Prostate gland (tissue), 2 donors: ENCODE results near the gene CBY1. TPM values are rescaled to one million over a fixed set of nuclear protein-coding genes. Genes with fewer than 3 reads are reported as not detected.

ENCODE experiments used
- DNase-seq: peaks from one replicate; pipeline ENCODE4 v3.0.0-alpha.2; 2019; ENCODE audit warnings: low spot score
- H3K27ac ChIP-seq, 2 donors: fragments of 200-600 bp; sonication (generic); 2 replicates each; pipeline ENCODE4 v1.5.1; 2017 to 2019
- H3K27me3 ChIP-seq: fragments of 200-600 bp; sonication (generic); replicated peaks from 2 replicates; pipeline ENCODE4 v1.5.1; 2019; ENCODE audit not compliant: insufficient read depth
- H3K36me3 ChIP-seq, 2 donors: fragments of 200-600 bp; sonication (generic); 1 replicate in 1 of 2; 2 replicates in 1 of 2; pipeline versions ENCODE4 v1.5.1 to v1.8.1; 2017 to 2019
- H3K4me1 ChIP-seq: fragments of 200-600 bp; sonication (generic); replicated peaks from 2 replicates; pipeline ENCODE4 v1.5.1; 2019
- H3K4me3 ChIP-seq, 2 donors: fragments of 200-600 bp; sonication (generic); 2 replicates each; pipeline ENCODE4 v1.5.1; 2017 to 2019
- H3K9me3 ChIP-seq: fragments of 200-600 bp; sonication (generic); 2 replicates; pipeline ENCODE4 v1.5.1; 2017
- CTCF ChIP-seq, 4 experiments: fragments of 200-600 bp in 2 of 4; fragments of 450-650 bp in 2 of 4; sonication (generic) in 2 of 4; IDR thresholded peaks; 1 replicate in 3 of 4; 2 replicates in 1 of 4; pipeline ENCODE4 v1.5.1; 2016 to 2019; ENCODE audit warnings: antibody characterized with exemption in 4 of 4, mild to moderate bottlenecking in 2 of 4, moderate library complexity in 2 of 4
- POLR2A ChIP-seq: fragments of 450-650 bp; IDR thresholded peaks from one replicate; pipeline ENCODE4 v1.6.1; 2016; ENCODE audit warnings: antibody characterized with exemption, mild to moderate bottlenecking
- POLR2AphosphoS5 ChIP-seq: sonication (generic); formaldehyde crosslinking; IDR thresholded peaks from one replicate; pipeline ENCODE4 v1.6.1; 2017; ENCODE audit warnings: antibody characterized with exemption
- WGBS: methylation state at CpG from one replicate; pipeline ENCODE4 v1.1.5; 2018; 5-methylcytosine and 5-hydroxymethylcytosine counted together
- intact Hi-C: fragments of 100-400 bp; cut with DNase I; formaldehyde crosslinking; loops from one replicate; pipeline ENCODE4 v1.14.2; 2022
- total RNA-seq, 2 donors: library from RNA; depleted of rRNA; stranded (reverse); fragments of >200 nt; gene quantifications; one replicate each; pipeline ENCODE4 v1.1.0, GENCODE V29; 2016

The CBY1 gene
- total RNA-seq, 2 donors from 2014 or later = 24.7 to 41.0 TPM

- WGBS = 94% methylated on average over 6 of the region's 6 CpGs
- DNase-seq = no peak
- no peak for TF ChIP-seq POLR2A
- no peak for TF ChIP-seq POLR2AphosphoS5
- TF ChIP-seq CTCF (IDR thresholded peaks at IDR 0.05) = no peak
- H3K36me3 ChIP-seq = peaks cover 0 to 12% of the 10 kb centered on the region in 2 donors
- no peak overlapping the region for H3K4me3 ChIP-seq
- intact Hi-C loops = no loop called here
- no peaks in the 10 kb centered on the region for H3K9me3 ChIP-seq
- no peaks in the 10 kb centered on the region for H3K4me1 ChIP-seq
- H3K27ac ChIP-seq = no peak overlapping the region
- no peaks in the 10 kb centered on the region for H3K27me3 ChIP-seq
Observed at GRCh38 chr22:38717244-38717643, 60.8 kb downstream of the CBY1 start.

GRCh38 chr22:38718414-38718813 lies 62.0 kb downstream of the CBY1 start:
- no peak overlapping the region for H3K4me3 ChIP-seq
- no peaks in the 10 kb centered on the region for H3K9me3 ChIP-seq
- H3K27me3 ChIP-seq = no peaks in the 10 kb centered on the region
- H3K27ac ChIP-seq = peak overlapping the region in 1 of 2 donors; percentile 4
- intact Hi-C loops = no loop called here
- no peaks in the 10 kb centered on the region for H3K4me1 ChIP-seq
- H3K36me3 ChIP-seq = peaks cover 0 to 12% of the 10 kb centered on the region in 2 donors
- peak; percentile 59 for DNase-seq
- 20% methylated on average over 6 of the region's 6 CpGs for WGBS
- TF ChIP-seq POLR2AphosphoS5 (peak; percentile 46), POLR2A (no peak), CTCF (IDR thresholded peaks at IDR 0.05) (peak in 2 of 4 experiments; percentile 59 to 71)

GRCh38 chr22:38719196-38719595 lies 62.8 kb downstream of the CBY1 start:
- no peak overlapping the region for H3K4me3 ChIP-seq
- no peaks in the 10 kb centered on the region for H3K9me3 ChIP-seq
- 87% methylated on average over 6 of the region's 6 CpGs for WGBS
- peaks cover 0 to 14% of the 10 kb centered on the region in 2 donors for H3K36me3 ChIP-seq
- no peak for DNase-seq
- H3K27ac ChIP-seq = no peak overlapping the region
- H3K27me3 ChIP-seq = no peaks in the 10 kb centered on the region
- H3K4me1 ChIP-seq = no peaks in the 10 kb centered on the region
- intact Hi-C loops = no loop called here
- TF ChIP-seq CTCF (IDR thresholded peaks at IDR 0.05) (no peak), POLR2A (no peak), POLR2AphosphoS5 (no peak)

GRCh38 chr22:38720350-38720749 lies 63.9 kb downstream of the CBY1 start:
- Histone ChIP-seq H3K27me3 (no peaks in the 10 kb centered on the region), H3K4me1 (no peaks in the 10 kb centered on the region), H3K27ac (no peak overlapping the region), H3K4me3 (no peak overlapping the region), H3K36me3 (peaks cover 0 to 17% of the 10 kb centered on the region in 2 donors), H3K9me3 (no peaks in the 10 kb centered on the region)
- 95% methylated on average over 3 of the region's 3 CpGs for WGBS
- TF ChIP-seq CTCF (IDR thresholded peaks at IDR 0.05) (no peak), POLR2AphosphoS5 (no peak), POLR2A (no peak)
- no peak for DNase-seq
- intact Hi-C loops = no loop called here

GRCh38 chr22:38721551-38721950 lies 65.1 kb downstream of the CBY1 start:
- no peak overlapping the region for H3K4me3 ChIP-seq
- intact Hi-C loops = no loop called here
- H3K36me3 ChIP-seq = peaks cover 7 to 20% of the 10 kb centered on the region in 2 donors
- H3K9me3 ChIP-seq = no peaks in the 10 kb centered on the region
- no peak for DNase-seq
- TF ChIP-seq POLR2AphosphoS5 (no peak), POLR2A (no peak), CTCF (IDR thresholded peaks at IDR 0.05) (no peak)
- no peaks in the 10 kb centered on the region for H3K27me3 ChIP-seq
- H3K27ac ChIP-seq = no peak overlapping the region
- WGBS = 84% methylated on average over 7 of the region's 7 CpGs
- no peaks in the 10 kb centered on the region for H3K4me1 ChIP-seq

Other genes starting within 250 kb of the CBY1 start
- gene KCNJ4, start 201.4 kb upstream of the CBY1 start, total RNA-seq = 1 to 10 TPM in 1 of 2 donors, not detected in 1; 3.2 TPM
- 10 to 100 TPM; 13.8 to 25.4 TPM for gene KDELR3, start 188.5 kb upstream of the CBY1 start, total RNA-seq
- gene DDX17, start 150.3 kb upstream of the CBY1 start, total RNA-seq = 100 to 1,000 TPM; 374 to 600 TPM
- gene DMC1, start 86.5 kb upstream of the CBY1 start, total RNA-seq = 1 to 10 TPM in 1 of 2 donors, under 1 TPM in 1; 0.23 to 3.2 TPM
- 1 to 10 TPM; 1.0 to 2.2 TPM for gene FAM227A, start 246 bp upstream of the CBY1 start, total RNA-seq
- 10 to 100 TPM; 44.5 to 50.8 TPM for gene TOMM22, start 25.3 kb downstream of the CBY1 start, total RNA-seq
- 10 to 100 TPM; 56.7 to 69.2 TPM for gene JOSD1, start 44.3 kb downstream of the CBY1 start, total RNA-seq
- gene GTPBP1, start 49.3 kb downstream of the CBY1 start, total RNA-seq = 10 to 100 TPM; 61.9 to 74.5 TPM
- 100 to 1,000 TPM; 401 to 445 TPM for gene SUN2, start 99.4 kb downstream of the CBY1 start, total RNA-seq
- gene DNAL4, start 137.5 kb downstream of the CBY1 start, total RNA-seq = 10 to 100 TPM; 36.9 to 41.8 TPM
- gene NPTXR, start 187.4 kb downstream of the CBY1 start, total RNA-seq = 10 to 100 TPM; 12.6 to 36.2 TPM
- 10 to 100 TPM; 39.9 to 56.2 TPM for gene CBX6, start 215.6 kb downstream of the CBY1 start, total RNA-seq